Activated CD4-positive, alpha-beta memory T cell treated with anti-CD3 and anti-CD28 coated beads, Interleukin-2, amount 10 ng/mL, durations not matched to agents 7 days and 5 days (primary cell): ENCODE data around the gene SFN. TPM values are rescaled to one million over a fixed set of nuclear protein-coding genes. Genes with fewer than 3 reads are reported as not detected.
"Not testable (repeated sequence)": the region's sequence is repeated elsewhere in the genome, so short reads cannot be mapped to it uniquely, and the experiment has no call there.

ENCODE experiments used
- CTCF ChIA-PET: fragments of 350-600 bp; sonication (Branson Sonifier 250); formaldehyde crosslinking; loops from one replicate; lab custom pipeline; 2021; ENCODE audit warnings: antibody characterized with exemption, inconsistent platforms; lab: Charles Lee
- POLR2A ChIA-PET: fragments of 350-600 bp; sonication (Branson Sonifier 250); formaldehyde crosslinking; loops from one replicate; lab custom pipeline; 2021; ENCODE audit warnings: antibody characterized with exemption; lab: Charles Lee
- DNase-seq: peaks from one replicate; pipeline ENCODE4 v3.0.0-alpha.2; 2020
- H3K27ac Mint-ChIP-seq: one replicate; pipeline ENCODE4 v1.8.0; 2021; ENCODE audit warnings: mild to moderate bottlenecking, mixed read lengths
- H3K27me3 Mint-ChIP-seq: one replicate; pipeline ENCODE4 v1.8.0; 2021; ENCODE audit warnings: mixed read lengths
- H3K36me3 Mint-ChIP-seq: one replicate; pipeline ENCODE4 v1.8.0; 2021; ENCODE audit warnings: low read depth, mixed read lengths
- H3K4me1 Mint-ChIP-seq: one replicate; pipeline ENCODE4 v1.8.0; 2021; ENCODE audit warnings: mixed read lengths
- H3K4me3 Mint-ChIP-seq: one replicate; pipeline ENCODE4 v1.8.0; 2021; ENCODE audit warnings: mild to moderate bottlenecking, mixed read lengths
- H3K9me3 Mint-ChIP-seq: one replicate; pipeline ENCODE4 v1.8.0; 2021; ENCODE audit warnings: mixed read lengths
- total RNA-seq, 2 experiments: library from RNA; stranded (reverse); gene quantifications; one replicate each; pipeline ENCODE4 v1.2.3, GENCODE V29; 2021

The SFN gene
- total RNA-seq, 2 experiments from 2014 or later, result 4.9 to 5.0 TPM

- DNase-seq, H3K9me3 Mint-ChIP-seq, H3K27me3 Mint-ChIP-seq, H3K27ac Mint-ChIP-seq, H3K4me1 Mint-ChIP-seq, CTCF ChIA-PET, H3K4me3 Mint-ChIP-seq: not testable (repeated sequence)
- POLR2A ChIA-PET, result interaction anchor here (1.4 kb wide), 1 partner anchor 16 kb away, joined by 3 read pairs; no protein-coding TSS in a partner anchor
- H3K36me3 Mint-ChIP-seq, result peaks cover 63% of the 10 kb centered on the region
Observed at GRCh38 chr1:26847826-26848225, 15.1 kb upstream of the SFN start.

- POLR2A ChIA-PET, result interaction anchor here (0.8 to 1.4 kb wide), 4 partner anchors 9 to 37 kb away, joined by 3 to 5 read pairs (median 3); no protein-coding TSS in a partner anchor
- Mint-ChIP-seq H3K4me1 (peaks cover 6% of the 10 kb centered on the region), H3K27me3 (no peaks in the 10 kb centered on the region), H3K36me3 (peaks cover 69% of the 10 kb centered on the region), H3K27ac (no peak overlapping the region), H3K4me3 (no peak overlapping the region), H3K9me3 (no peaks in the 10 kb centered on the region)
- CTCF ChIA-PET, result interaction anchor here (1.1 to 1.8 kb wide), 4 partner anchors 8 to 39 kb away, joined by 3 to 6 read pairs (median 4); no protein-coding TSS in a partner anchor
- DNase-seq, result no peak
Observed at GRCh38 chr1:26848499-26848898, 14.4 kb upstream of the SFN start.

GRCh38 chr1:26848941-26849774 lies 13.8 kb upstream of the SFN start:
- Mint-ChIP-seq H3K27me3 (no peaks in the 10 kb centered on the region), H3K27ac (no peak overlapping the region), H3K9me3 (no peaks in the 10 kb centered on the region), H3K4me3 (no peak overlapping the region), H3K4me1 (peaks cover 6% of the 10 kb centered on the region), H3K36me3 (peaks cover 67% of the 10 kb centered on the region)
- DNase-seq, result no peak
- CTCF ChIA-PET, result interaction anchor here (1.1 to 1.8 kb wide), 5 partner anchors 8 to 39 kb away, joined by 3 to 6 read pairs (median 5); no protein-coding TSS in a partner anchor
- POLR2A ChIA-PET, result interaction anchor here (0.8 to 1.4 kb wide), 4 partner anchors 10 to 38 kb away, joined by 3 to 5 read pairs (median 3); no protein-coding TSS in a partner anchor

- no peaks in the 10 kb centered on the region for H3K27me3 Mint-ChIP-seq
- H3K9me3 Mint-ChIP-seq, result no peaks in the 10 kb centered on the region
- no peak overlapping the region for H3K4me3 Mint-ChIP-seq
- H3K36me3 Mint-ChIP-seq, result peaks cover 76% of the 10 kb centered on the region
- no peak overlapping the region for H3K27ac Mint-ChIP-seq
- CTCF ChIA-PET, result interaction anchor here (0.9 to 1.7 kb wide), 3 partner anchors 9 to 41 kb away, joined by 3 to 5 read pairs (median 4); no protein-coding TSS in a partner anchor
- DNase-seq, result no peak
- H3K4me1 Mint-ChIP-seq, result peaks cover 3% of the 10 kb centered on the region
- POLR2A ChIA-PET, result no interaction called here
Observed at GRCh38 chr1:26851106-26851684, 11.8 kb upstream of the SFN start.

GRCh38 chr1:26852701-26853100 lies 10.2 kb upstream of the SFN start:
- ChIA-PET POLR2A (no interaction called here), CTCF (interaction anchor here (0.5 kb wide), 1 partner anchor 133 kb away, joined by 3 read pairs; no protein-coding TSS in a partner anchor)
- H3K4me3 Mint-ChIP-seq, result no peak overlapping the region
- no peaks in the 10 kb centered on the region for H3K27me3 Mint-ChIP-seq
- no peak overlapping the region for H3K27ac Mint-ChIP-seq
- H3K9me3 Mint-ChIP-seq, result no peaks in the 10 kb centered on the region
- peaks cover 3% of the 10 kb centered on the region for H3K4me1 Mint-ChIP-seq
- DNase-seq, result no peak
- peaks cover 77% of the 10 kb centered on the region for H3K36me3 Mint-ChIP-seq

- ChIA-PET CTCF (interaction anchor here (0.5 kb wide), 1 partner anchor 133 kb away, joined by 3 read pairs; no protein-coding TSS in a partner anchor), POLR2A (no interaction called here)
- Mint-ChIP-seq H3K27ac (no peak overlapping the region), H3K4me1 (peaks cover 3% of the 10 kb centered on the region), H3K4me3 (no peak overlapping the region), H3K9me3 (no peaks in the 10 kb centered on the region), H3K27me3 (no peaks in the 10 kb centered on the region), H3K36me3 (peaks cover 78% of the 10 kb centered on the region)
- peak; percentile 76 for DNase-seq
Observed at GRCh38 chr1:26853156-26853555, 9.8 kb upstream of the SFN start.

GRCh38 chr1:26853600-26853999 lies 9.3 kb upstream of the SFN start:
- H3K36me3 Mint-ChIP-seq, result peaks cover 74% of the 10 kb centered on the region
- POLR2A ChIA-PET, result interaction anchor here (0.5 to 1.0 kb wide), 2 partner anchors 12 to 63 kb away, joined by 3 read pairs; no protein-coding TSS in a partner anchor

GRCh38 chr1:26854906-26855305 lies 8.0 kb upstream of the SFN start:
- Mint-ChIP-seq H3K4me1 (peaks cover 3% of the 10 kb centered on the region), H3K27ac (no peak overlapping the region), H3K27me3 (no peaks in the 10 kb centered on the region), H3K36me3 (peaks cover 65% of the 10 kb centered on the region), H3K9me3 (no peaks in the 10 kb centered on the region), H3K4me3 (no peak overlapping the region)
- CTCF ChIA-PET, result interaction anchor here (1.0 to 1.2 kb wide), 3 partner anchors 9 to 191 kb away, joined by 3 to 4 read pairs (median 4); no protein-coding TSS in a partner anchor
- POLR2A ChIA-PET, result interaction anchor here (1.1 to 2.0 kb wide), 3 partner anchors 10 to 45 kb away, joined by 3 to 26 read pairs (median 4); partner anchors contain the start of gene GPATCH3
- DNase-seq, result no peak

More at GRCh38 chr1:26853600-26853999, 9.3 kb upstream of the SFN start:
- Mint-ChIP-seq H3K4me1 (peaks cover 3% of the 10 kb centered on the region), H3K27me3 (no peaks in the 10 kb centered on the region), H3K4me3 (no peak overlapping the region), H3K9me3 (no peaks in the 10 kb centered on the region), H3K27ac (no peak overlapping the region)
- CTCF ChIA-PET, result interaction anchor here (0.5 kb wide), 1 partner anchor 134 kb away, joined by 3 read pairs; no protein-coding TSS in a partner anchor
- DNase-seq, result no peak

- H3K9me3 Mint-ChIP-seq, result no peaks in the 10 kb centered on the region
- peaks cover 60% of the 10 kb centered on the region for H3K36me3 Mint-ChIP-seq
- ChIA-PET CTCF (interaction anchor here (1.2 kb wide), 2 partner anchors 21 to 22 kb away, joined by 4 read pairs; no protein-coding TSS in a partner anchor), POLR2A (interaction anchor here (0.7 to 2.0 kb wide), 4 partner anchors 9 to 70 kb away, joined by 3 to 26 read pairs (median 4); partner anchors contain the start of gene GPATCH3)
- peaks cover 3% of the 10 kb centered on the region for H3K4me1 Mint-ChIP-seq
- no peaks in the 10 kb centered on the region for H3K27me3 Mint-ChIP-seq
- no peak for DNase-seq
- no peak overlapping the region for H3K27ac Mint-ChIP-seq
- no peak overlapping the region for H3K4me3 Mint-ChIP-seq
Observed at GRCh38 chr1:26855636-26856035, 7.3 kb upstream of the SFN start.

GRCh38 chr1:26856181-26856580 lies 6.8 kb upstream of the SFN start:
- no peak for DNase-seq
- H3K9me3 Mint-ChIP-seq, result no peaks in the 10 kb centered on the region
- peaks cover 55% of the 10 kb centered on the region for H3K36me3 Mint-ChIP-seq
- H3K4me3 Mint-ChIP-seq, result no peak overlapping the region
- no peak overlapping the region for H3K27ac Mint-ChIP-seq
- ChIA-PET CTCF (interaction anchor here (1.2 kb wide), 2 partner anchors 20 to 23 kb away, joined by 4 read pairs; no protein-coding TSS in a partner anchor), POLR2A (interaction anchor here (0.6 to 2.0 kb wide), 3 partner anchors 9 to 41 kb away, joined by 3 to 26 read pairs (median 3); no protein-coding TSS in a partner anchor)
- H3K27me3 Mint-ChIP-seq, result no peaks in the 10 kb centered on the region
- H3K4me1 Mint-ChIP-seq, result peaks cover 4% of the 10 kb centered on the region

GRCh38 chr1:26856604-26857469 lies 6.1 kb upstream of the SFN start:
- no peaks in the 10 kb centered on the region for H3K9me3 Mint-ChIP-seq
- peaks cover 11% of the 10 kb centered on the region for H3K4me1 Mint-ChIP-seq
- no peak overlapping the region for H3K27ac Mint-ChIP-seq
- H3K36me3 Mint-ChIP-seq, result peaks cover 49% of the 10 kb centered on the region
- H3K4me3 Mint-ChIP-seq, result no peak overlapping the region
- DNase-seq, result no peak
- ChIA-PET POLR2A (interaction anchor here (0.6 to 2.0 kb wide), 6 partner anchors 8 to 42 kb away, joined by 3 to 26 read pairs (median 4); no protein-coding TSS in a partner anchor), CTCF (interaction anchor here (1.7 kb wide), 1 partner anchor 21 kb away, joined by 4 read pairs; no protein-coding TSS in a partner anchor)
- no peaks in the 10 kb centered on the region for H3K27me3 Mint-ChIP-seq
